Left lung (tissue), 14 donors: Measurements from ENCODE around the gene ZNF211. TPM values are rescaled to one million over a fixed set of nuclear protein-coding genes. Genes with fewer than 3 reads are reported as not detected.

Source experiments
- ATAC-seq: fragments of 200-7000 bp; cut with Tn5 transposase; one replicate; pipeline ENCODE4 v1.9.1; 2020; ENCODE audit warnings: moderate library complexity
- DNase-seq, 4 donors: peaks; one replicate each; pipeline ENCODE4 v3.0.0-alpha.2; 2013 to 2020
- H3K27ac ChIP-seq, 2 donors: fragments of 200-600 bp; sonication (generic) in 1 of 2; one replicate each; pipeline versions ENCODE4 v1.5.0 to v1.8.0; 2020 to 2021
- H3K27me3 ChIP-seq, 2 donors: fragments of 200-600 bp; sonication (generic) in 1 of 2; one replicate each; pipeline versions ENCODE4 v1.5.0 to v1.8.0; 2020 to 2021
- H3K36me3 ChIP-seq, 2 donors: fragments of 200-600 bp; sonication (generic) in 1 of 2; one replicate each; pipeline versions ENCODE4 v1.5.0 to v1.8.0; 2020 to 2021
- H3K4me1 ChIP-seq, 2 donors: fragments of 200-600 bp; one replicate each; pipeline ENCODE4 v1.8.0; 2021
- H3K4me3 ChIP-seq, 2 donors: fragments of 200-600 bp; sonication (generic) in 1 of 2; one replicate each; pipeline versions ENCODE4 v1.5.0 to v1.8.0; 2020 to 2021; ENCODE audit warnings: mild to moderate bottlenecking in 1 of 2
- H3K9me3 ChIP-seq, 2 donors: fragments of 200-600 bp; sonication (generic) in 1 of 2; one replicate each; pipeline versions ENCODE4 v1.5.0 to v1.8.0; 2020 to 2021
- CTCF ChIP-seq, 2 donors: fragments of 200-600 bp; sonication (generic) in 1 of 2; IDR thresholded peaks; one replicate each; pipeline versions ENCODE4 v1.5.0 to v1.8.0; 2021; ENCODE audit warnings: antibody characterized with exemption in 2 of 2
- intact Hi-C, 2 donors: fragments of 100-400 bp; cut with DNase I; formaldehyde crosslinking; loops; one replicate each; pipeline versions ENCODE4 v1.11.2 to v1.14.2; 2022
- long read RNA-seq, 12 donors: library from polyadenylated mRNA in 2 of 12; unstranded in 2 of 12; transcript quantifications; one replicate each; pipeline ENCODE4 v2.0.0 and lab custom pipeline, GENCODE V29; 2019 to 2026
- polyA plus RNA-seq, 6 donors: library from polyadenylated mRNA; unstranded; fragments of 120-200 nt; gene quantifications; one replicate each; pipeline ENCODE4 v1.2.1, GENCODE V29; 2013; ENCODE audit not compliant: insufficient read length in 6 of 6
- total RNA-seq, 2 donors: library from RNA; stranded (reverse); fragmentation: NEBNext Ultra II Directional; extraction: Animal tissue kit (Norgen Biotek cat#: 25700); gene quantifications; one replicate each; pipeline ENCODE4 v1.2.1, GENCODE V29; 2021
- donor health status: DM: no; HTN: yes; CAD: no.
- donor health status: DM: no; HTN: no; CAD: no.

The ZNF211 gene
- total RNA-seq, result 10 to 100 TPM; 12.5 to 15.8 TPM
- 10 to 100 TPM; 37.0 to 49.4 (median 40.9) TPM for polyA plus RNA-seq
- long read RNA-seq, donor 1, partial matches to known transcripts, result 0 of 5 reads
- long read RNA-seq, donor 1, other reads (novel, unspliced or antisense), result 0 of 5 reads
- long read RNA-seq, donor 2, partial matches to known transcripts, result 12 of 17 reads
- long read RNA-seq, donor 2, other reads (novel, unspliced or antisense), result 0 of 17 reads
- long read RNA-seq, donor 3, partial matches to known transcripts, result 0 of 1 reads
- long read RNA-seq, donor 3, other reads (novel, unspliced or antisense), result 0 of 1 reads
- long read RNA-seq, donor 4, result 0 reads
- long read RNA-seq, donor 5, partial matches to known transcripts, result 0 of 3 reads
- long read RNA-seq, donor 5, other reads (novel, unspliced or antisense), result 0 of 3 reads
- long read RNA-seq, donor 6, partial matches to known transcripts, result 0 of 5 reads
- long read RNA-seq, donor 6, other reads (novel, unspliced or antisense), result 0 of 5 reads
- long read RNA-seq, donor 7, partial matches to known transcripts, result 0 of 1 reads
- long read RNA-seq, donor 7, other reads (novel, unspliced or antisense), result 0 of 1 reads
- long read RNA-seq, donor 8, partial matches to known transcripts, result 0 of 2 reads
- long read RNA-seq, donor 8, other reads (novel, unspliced or antisense), result 0 of 2 reads
- long read RNA-seq, donor 9, result 0 reads
- long read RNA-seq, donor 10, partial matches to known transcripts, result 1 of 2 reads
- long read RNA-seq, donor 10, other reads (novel, unspliced or antisense), result 1 of 2 reads
- long read RNA-seq, donor 11, result 0 reads
- long read RNA-seq, donor 12, partial matches to known transcripts, result 0 of 1 reads
- long read RNA-seq, donor 12, other reads (novel, unspliced or antisense), result 0 of 1 reads

- Histone ChIP-seq H3K4me1 (peaks cover 0 to 13% of the 10 kb centered on the region in 2 donors), H3K4me3 (peak within 1 kb of the TSS; percentile 84 to 86), H3K36me3 (peaks cover 0 to 44% of the 10 kb centered on the region in 2 donors), H3K27ac (peak within 1 kb of the TSS; percentile 49 to 75), H3K9me3 (peaks cover 0 to 46% of the 10 kb centered on the region in 2 donors), H3K27me3 (no peaks in the 10 kb centered on the region)
- no peak for TF ChIP-seq CTCF (IDR thresholded peaks at IDR 0.05)
- peak; percentile 100 for ATAC-seq
- intact Hi-C loops, result no loop called here
- DNase-seq, result peak; percentile 92 to 97 (median 95)
Observed at GRCh38 chr19:57632987-57633831, at the start of gene ZNF211. TSS of gene ZNF211 (plus strand) at chr19:57633168. CDS start at chr19:57633347, 179 bp downstream.

GRCh38 chr19:57583521-57584416 lies 49.2 kb upstream of the ZNF211 start, which contains the start of gene ZIK1:
TSS of gene ZIK1 (plus strand) at chr19:57584145. CDS start at chr19:57584357, 212 bp downstream.
- Histone ChIP-seq H3K36me3 (peaks cover 0 to 18% of the 10 kb centered on the region in 2 donors), H3K4me1 (peaks cover 12 to 13% of the 10 kb centered on the region in 2 donors), H3K4me3 (peak within 1 kb of the TSS; percentile 62 to 65), H3K27ac (peak within 1 kb of the TSS; percentile 16 to 48), H3K9me3 (peaks cover 0 to 70% of the 10 kb centered on the region in 2 donors), H3K27me3 (no peaks in the 10 kb centered on the region)
- ATAC-seq, result peak; percentile 97
- no peak for TF ChIP-seq CTCF (IDR thresholded peaks at IDR 0.05)
- intact Hi-C loops, result no loop called here
- DNase-seq, result peak; percentile 90 to 96 (median 92)

- Histone ChIP-seq H3K9me3 (peaks cover 0 to 88% of the 10 kb centered on the region in 2 donors), H3K27me3 (no peaks in the 10 kb centered on the region), H3K4me3 (no peak overlapping the region), H3K27ac (no peak overlapping the region), H3K36me3 (peaks cover 0 to 53% of the 10 kb centered on the region in 2 donors), H3K4me1 (peaks cover 12 to 13% of the 10 kb centered on the region in 2 donors)
- intact Hi-C loops, result no loop called here
- DNase-seq (no peak), ATAC-seq (no peak)
- TF ChIP-seq CTCF (IDR thresholded peaks at IDR 0.05), result no peak
Observed at GRCh38 chr19:57587529-57587928, 45.4 kb upstream of the ZNF211 start.

GRCh38 chr19:57599377-57599760 lies 33.6 kb upstream of the ZNF211 start:
- intact Hi-C loops, result no loop called here
- DNase-seq (no peak), ATAC-seq (no peak)
- Histone ChIP-seq H3K27me3 (no peaks in the 10 kb centered on the region), H3K4me3 (peak overlapping the region; percentile 65 to 84), H3K27ac (no peak overlapping the region), H3K4me1 (peaks cover 0 to 13% of the 10 kb centered on the region in 2 donors), H3K36me3 (peaks cover 0 to 18% of the 10 kb centered on the region in 2 donors), H3K9me3 (peaks cover 0 to 46% of the 10 kb centered on the region in 2 donors)
- TF ChIP-seq CTCF (IDR thresholded peaks at IDR 0.05), result no peak
